AG04449 (cell line): ENCODE results near the gene RBPJL.
A peak's percentile ranks its signal among the peaks of the same experiment; 100 is the strongest.

Source experiments
- CTCF ChIA-PET: fragments of 350-600 bp; formaldehyde crosslinking; extraction: SDS; loops from one replicate; lab custom pipeline; 2021; ENCODE audit warnings: antibody characterized with exemption; lab: Yijun Ruan, JAX
- POLR2A ChIA-PET: fragments of 400-600, 350-600 bp; formaldehyde crosslinking; extraction: SDS; loops from one replicate; lab custom pipeline; 2020; ENCODE audit warnings: antibody characterized with exemption, inconsistent platforms; lab: Yijun Ruan, JAX
- DNase-seq: peaks from one replicate; pipeline ENCODE4 v3.0.0-alpha.2; 2010; ENCODE audit warnings: low read depth, low spot score
- H3K4me3 ChIP-seq: 2 replicates; pipeline ENCODE4 v1.5.1; 2011; ENCODE audit warnings: low read depth, mild to moderate bottlenecking, control low read depth, low read length
- TF ChIP-seq, protein P1 (sequence below): IDR thresholded peaks from one replicate; pipeline ENCODE4 v1.5.1; 2011; ENCODE audit warnings: mild to moderate bottlenecking, moderate library complexity, low read length, control low read depth, inconsistent platforms; ENCODE audit not compliant: insufficient read depth; ENCODE audit errors: missing control alignments

Gene RBPJL

DNA sequence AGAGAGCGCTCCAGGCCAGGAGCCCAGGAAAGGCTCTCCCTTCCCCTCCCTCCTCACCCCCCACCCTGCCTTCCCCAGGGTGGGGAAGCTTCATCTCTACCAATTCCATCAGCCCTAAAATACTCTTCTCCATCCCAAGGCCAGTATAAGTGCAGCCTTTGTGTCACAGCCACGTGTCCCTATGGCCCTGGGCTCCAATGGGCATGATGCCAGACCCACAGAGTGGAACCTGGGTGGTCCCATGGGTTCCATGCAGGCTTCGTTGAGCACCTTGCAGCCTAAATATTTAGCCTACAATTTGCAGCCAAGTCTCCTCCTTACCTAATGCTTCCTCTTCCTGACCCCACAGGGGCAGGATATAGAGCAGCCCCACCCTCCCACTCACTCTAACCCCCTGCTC lies 2.4 kb downstream of the RBPJL start:
- TF ChIP-seq, protein P1, sequence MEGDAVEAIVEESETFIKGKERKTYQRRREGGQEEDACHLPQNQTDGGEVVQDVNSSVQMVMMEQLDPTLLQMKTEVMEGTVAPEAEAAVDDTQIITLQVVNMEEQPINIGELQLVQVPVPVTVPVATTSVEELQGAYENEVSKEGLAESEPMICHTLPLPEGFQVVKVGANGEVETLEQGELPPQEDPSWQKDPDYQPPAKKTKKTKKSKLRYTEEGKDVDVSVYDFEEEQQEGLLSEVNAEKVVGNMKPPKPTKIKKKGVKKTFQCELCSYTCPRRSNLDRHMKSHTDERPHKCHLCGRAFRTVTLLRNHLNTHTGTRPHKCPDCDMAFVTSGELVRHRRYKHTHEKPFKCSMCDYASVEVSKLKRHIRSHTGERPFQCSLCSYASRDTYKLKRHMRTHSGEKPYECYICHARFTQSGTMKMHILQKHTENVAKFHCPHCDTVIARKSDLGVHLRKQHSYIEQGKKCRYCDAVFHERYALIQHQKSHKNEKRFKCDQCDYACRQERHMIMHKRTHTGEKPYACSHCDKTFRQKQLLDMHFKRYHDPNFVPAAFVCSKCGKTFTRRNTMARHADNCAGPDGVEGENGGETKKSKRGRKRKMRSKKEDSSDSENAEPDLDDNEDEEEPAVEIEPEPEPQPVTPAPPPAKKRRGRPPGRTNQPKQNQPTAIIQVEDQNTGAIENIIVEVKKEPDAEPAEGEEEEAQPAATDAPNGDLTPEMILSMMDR, result no peak
- CTCF ChIA-PET, result interaction anchor here (0.8 to 1.4 kb wide), 5 partner anchors 9 to 265 kb away, joined by 3 to 8 read pairs (median 3); no protein-coding TSS in a partner anchor
- POLR2A ChIA-PET, result no interaction called here

DNA sequence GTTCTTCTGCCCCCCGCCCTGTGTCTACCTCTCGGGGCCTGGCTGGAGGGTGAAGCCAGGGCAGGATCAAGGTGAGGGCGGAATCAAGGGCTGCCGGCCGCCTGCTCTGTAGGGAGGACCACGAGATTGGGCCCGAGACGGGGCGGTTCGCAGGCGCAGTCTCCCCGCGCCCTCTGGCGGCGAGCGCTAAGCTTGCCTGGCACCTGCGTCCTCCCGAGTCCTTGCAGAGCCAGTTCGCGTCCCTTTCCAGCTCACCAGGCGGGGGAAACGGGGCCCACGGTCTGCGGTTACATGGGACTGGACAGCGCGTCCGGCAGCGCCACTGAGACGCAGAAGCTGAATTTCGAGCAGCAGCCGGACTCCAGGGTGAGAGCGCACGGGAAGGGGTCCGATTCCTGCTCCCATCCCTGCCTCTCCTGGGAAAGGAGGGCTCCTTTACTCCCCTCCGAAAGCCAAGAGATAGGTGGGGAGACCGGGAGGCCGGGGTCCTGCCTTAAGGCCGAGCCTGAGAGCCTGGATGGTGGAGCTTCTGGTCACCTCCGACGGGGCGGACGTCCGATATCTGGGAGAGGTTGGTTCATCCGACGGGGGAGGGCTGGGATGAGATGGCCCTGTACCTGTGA lies 5.1 kb downstream of the RBPJL start:
- ChIA-PET CTCF (interaction anchor here (0.6 to 18.8 kb wide), 30 partner anchors 10 to 624 kb away, joined by 3 to 460 read pairs (median 4); partner anchors contain the start of gene DBNDD2), POLR2A (no interaction called here)
- no peak overlapping the region for H3K4me3 ChIP-seq
- DNase-seq, result no peak
- TF ChIP-seq, protein P1, result peak; percentile 94

More for the DNA sequence above, 2.4 kb downstream of the RBPJL start:
- DNase-seq, result no peak
- H3K4me3 ChIP-seq, result no peak overlapping the region

DNA sequence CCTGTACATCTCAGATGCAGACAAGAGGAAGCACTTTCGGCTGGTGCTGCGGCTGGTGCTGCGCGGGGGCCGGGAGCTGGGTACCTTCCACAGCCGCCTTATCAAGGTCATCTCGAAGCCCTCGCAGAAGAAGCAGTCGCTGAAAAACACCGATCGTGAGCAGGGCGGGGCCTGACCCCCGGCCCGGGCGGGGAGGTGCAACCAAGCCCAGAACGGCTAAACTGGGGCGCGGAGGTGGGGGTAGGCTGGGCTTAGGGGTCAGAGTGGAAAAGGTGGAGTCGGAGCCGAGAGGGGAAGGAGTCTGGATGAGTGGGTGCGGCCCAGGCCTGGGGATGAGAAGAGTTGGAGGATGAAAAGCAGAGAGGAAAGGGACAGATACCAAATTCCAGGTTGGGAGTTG lies 5.6 kb downstream of the RBPJL start:
- no peak overlapping the region for H3K4me3 ChIP-seq
- POLR2A ChIA-PET, result no interaction called here
- no peak for DNase-seq
- CTCF ChIA-PET, result interaction anchor here (0.7 to 18.8 kb wide), 31 partner anchors 10 to 624 kb away, joined by 3 to 460 read pairs (median 4); partner anchors contain the start of genes DBNDD2 and WFDC2
- TF ChIP-seq, protein P1, result no peak

DNA sequence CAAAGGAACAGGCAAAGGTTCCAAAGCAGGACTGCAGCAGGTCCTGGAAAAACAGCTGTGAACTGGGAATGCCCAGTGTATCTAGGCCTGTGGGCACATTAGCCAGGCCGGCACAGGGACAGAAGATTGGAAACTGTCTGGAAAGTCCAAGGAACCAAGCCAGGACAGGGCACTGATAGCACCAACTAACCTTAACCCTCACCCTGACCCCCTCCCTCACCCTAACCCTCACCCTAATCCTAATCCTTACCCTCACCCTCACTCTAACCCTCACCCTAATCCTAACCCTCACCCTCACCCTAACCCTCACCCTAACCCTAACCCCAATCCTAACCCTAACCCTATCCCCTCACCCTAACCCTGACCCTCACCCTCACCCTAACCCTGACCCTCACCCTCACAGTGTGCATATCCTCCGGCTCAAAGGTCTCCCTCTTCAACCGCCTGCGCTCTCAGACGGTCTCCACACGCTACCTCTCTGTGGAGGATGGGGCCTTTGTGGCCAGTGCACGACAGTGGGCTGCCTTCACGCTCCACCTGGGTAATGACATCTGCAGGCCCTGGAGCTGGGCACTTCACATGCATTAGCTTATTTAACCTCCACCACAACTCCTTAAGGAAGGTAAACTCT lies 6.5 kb downstream of the RBPJL start:
- ChIA-PET CTCF (interaction anchor here (0.8 to 18.8 kb wide), 17 partner anchors 8 to 623 kb away, joined by 3 to 460 read pairs (median 6); partner anchors contain the start of gene WFDC2), POLR2A (interaction anchor here (0.6 kb wide), 1 partner anchor 461 kb away, joined by 3 read pairs; no protein-coding TSS in a partner anchor)
- H3K4me3 ChIP-seq, result no peak overlapping the region
- TF ChIP-seq, protein P1, result no peak
- DNase-seq, result no peak

DNA sequence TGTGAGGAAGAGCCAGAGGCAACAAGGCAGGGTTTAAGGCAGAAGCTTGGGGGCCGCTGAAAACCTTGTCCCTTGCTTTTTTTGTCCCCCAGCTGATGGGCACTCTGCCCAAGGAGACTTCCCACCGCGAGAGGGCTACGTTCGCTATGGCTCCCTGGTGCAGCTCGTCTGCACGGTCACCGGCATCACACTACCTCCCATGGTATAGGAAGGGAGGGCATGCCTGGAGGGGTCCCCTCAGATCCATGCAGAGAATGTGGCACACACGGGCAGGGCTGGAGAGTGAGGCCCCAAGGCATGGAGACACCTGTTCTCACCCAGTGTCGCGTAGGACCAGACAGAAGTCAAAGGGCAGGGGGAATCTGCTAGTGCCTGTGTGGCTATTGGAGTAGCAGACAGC lies 7.3 kb downstream of the RBPJL start:
- ChIA-PET POLR2A (interaction anchor here (0.6 kb wide), 1 partner anchor 460 kb away, joined by 3 read pairs; no protein-coding TSS in a partner anchor), CTCF (interaction anchor here (0.8 to 18.8 kb wide), 11 partner anchors 9 to 457 kb away, joined by 3 to 460 read pairs (median 8); no protein-coding TSS in a partner anchor)
- no peak for DNase-seq
- TF ChIP-seq, protein P1, result no peak
- H3K4me3 ChIP-seq, result no peak overlapping the region

DNA sequence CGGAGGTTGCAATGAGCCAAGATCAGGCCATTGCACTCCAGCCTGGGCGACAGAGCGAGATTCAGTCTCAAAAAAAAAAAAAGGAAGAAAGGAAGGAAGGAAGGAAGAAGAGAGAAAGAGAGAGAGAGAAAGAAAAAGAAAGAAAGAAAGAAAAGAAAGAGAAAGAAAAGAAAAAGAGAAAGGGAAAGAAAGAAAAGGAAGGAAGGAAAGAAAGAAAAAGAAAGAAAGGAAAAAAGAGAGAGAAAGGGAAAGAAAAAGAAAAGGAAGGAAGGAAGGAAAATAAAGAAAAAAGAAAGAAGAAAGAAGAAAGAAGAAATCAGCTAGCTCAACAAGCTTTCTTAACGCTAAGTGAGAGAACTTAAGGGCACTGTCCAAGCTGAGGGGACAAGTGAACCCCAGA lies 9.0 kb downstream of the RBPJL start:
- TF ChIP-seq, protein P1, result no peak
- DNase-seq, result no peak
- H3K4me3 ChIP-seq, result no peak overlapping the region
- POLR2A ChIA-PET, result no interaction called here
- CTCF ChIA-PET, result interaction anchor here (0.6 to 18.8 kb wide), 11 partner anchors 11 to 456 kb away, joined by 3 to 460 read pairs (median 4); partner anchors contain the start of gene SYS1
